Dermis blood vessel endothelial cell (primary cell): Measurements from ENCODE around the gene REM2. TPM values are rescaled to one million over a fixed set of nuclear protein-coding genes. Genes with fewer than 3 reads are reported as not detected.
"Not testable (repeated sequence)": the region's sequence is repeated elsewhere in the genome, so short reads cannot be mapped to it uniquely, and the experiment has no call there.

Source experiments
- DNase-seq: peaks from one replicate; pipeline ENCODE4 v3.0.0; 2010
- total RNA-seq: library from RNA; depleted of rRNA; stranded (reverse); fragments of >200 nt; gene quantifications from 2 replicates; pipeline ENCODE4 v1.2.3, GENCODE V29; 2014

REM2 gene
- total RNA-seq, 1 donor from 2014 or later: not detected

DNA sequence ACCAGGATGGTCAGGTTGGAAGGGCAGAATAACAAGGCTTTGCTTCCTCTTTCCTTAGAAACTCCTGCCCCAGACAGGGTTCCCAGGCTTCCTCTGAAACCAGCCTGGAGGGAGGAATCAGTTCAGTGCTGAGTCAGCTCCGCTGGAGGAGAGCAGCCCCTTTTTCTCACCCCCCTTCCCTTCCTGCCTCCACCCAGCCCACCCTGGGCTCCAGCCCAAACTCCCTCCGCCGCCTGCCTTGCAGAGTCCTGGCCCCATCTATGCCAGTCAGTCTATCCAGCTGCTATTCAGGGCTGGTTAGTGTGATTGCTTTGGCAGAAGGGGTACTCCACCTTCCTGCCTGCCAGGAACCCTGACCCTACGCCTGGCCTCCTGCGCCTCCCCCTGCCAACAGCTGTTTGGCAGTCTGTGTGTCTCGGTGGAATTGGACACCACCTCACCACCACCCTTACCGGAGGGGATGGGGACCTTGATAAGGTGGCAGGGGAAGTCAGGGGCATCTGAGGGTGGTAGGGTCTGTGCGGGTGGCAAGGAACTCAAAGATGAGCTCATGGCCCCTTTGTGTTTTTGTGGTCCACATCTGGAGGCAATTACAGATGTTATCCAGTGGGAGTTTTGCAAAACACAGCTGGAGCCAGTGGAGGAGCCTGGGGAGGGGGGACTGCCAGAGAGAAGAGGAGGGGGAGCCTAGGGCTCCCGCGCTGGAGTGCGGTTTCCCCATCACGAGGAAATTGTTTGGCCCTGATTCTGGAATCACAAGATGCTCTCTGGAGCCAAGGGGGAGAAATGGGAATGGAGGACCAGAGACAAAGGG, 34.5 kb upstream of the REM2 start:
- peak; percentile 78 for DNase-seq

- DNase-seq: no peak
Measured at GRCh38 chr14:22849212-22849819, 33.7 kb upstream of the REM2 start.

DNA sequence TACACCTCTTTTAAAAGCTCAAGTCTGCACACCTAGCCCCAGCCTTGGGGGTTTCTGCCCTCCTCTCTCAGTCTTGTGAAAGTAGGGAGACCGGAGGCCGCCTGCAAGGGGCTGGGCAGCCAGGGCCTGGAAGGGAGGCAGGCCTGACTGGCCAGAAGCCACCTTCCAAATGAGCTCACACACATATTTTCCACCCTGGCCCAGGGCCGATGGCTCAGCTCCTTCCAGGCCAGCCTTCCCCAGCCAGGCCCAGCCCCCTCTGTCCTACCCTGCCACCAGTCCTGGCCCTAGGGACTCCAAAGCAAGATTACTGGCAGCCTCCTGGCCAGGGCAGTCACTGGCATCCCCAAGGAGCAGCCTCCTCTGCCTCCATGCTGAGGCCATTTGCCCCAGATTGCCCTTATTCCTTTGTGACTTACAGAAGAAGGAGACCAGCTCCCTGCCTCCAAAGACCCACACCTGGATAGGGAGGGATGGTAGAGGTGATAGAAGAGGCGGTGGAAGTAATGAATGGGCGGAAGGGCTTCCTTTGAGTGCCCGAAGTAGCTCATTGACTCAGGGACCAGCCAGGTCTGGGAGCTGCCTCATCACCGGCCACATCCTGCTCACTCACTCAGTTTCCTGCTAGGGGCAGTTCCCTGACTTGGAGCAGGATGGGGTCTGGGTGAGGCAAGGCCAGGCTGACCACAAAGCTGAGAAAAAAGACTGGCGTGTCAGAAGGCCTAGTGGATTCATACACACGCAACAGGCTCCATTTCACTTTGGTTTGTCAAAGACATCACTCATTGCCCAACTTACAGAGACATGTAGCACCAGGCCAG, 31.9 kb upstream of the REM2 start:
- peak; percentile 95 for DNase-seq

GRCh38 chr14:22852178-22852577, 30.8 kb upstream of the REM2 start:
- not testable (repeated sequence) for DNase-seq

DNA sequence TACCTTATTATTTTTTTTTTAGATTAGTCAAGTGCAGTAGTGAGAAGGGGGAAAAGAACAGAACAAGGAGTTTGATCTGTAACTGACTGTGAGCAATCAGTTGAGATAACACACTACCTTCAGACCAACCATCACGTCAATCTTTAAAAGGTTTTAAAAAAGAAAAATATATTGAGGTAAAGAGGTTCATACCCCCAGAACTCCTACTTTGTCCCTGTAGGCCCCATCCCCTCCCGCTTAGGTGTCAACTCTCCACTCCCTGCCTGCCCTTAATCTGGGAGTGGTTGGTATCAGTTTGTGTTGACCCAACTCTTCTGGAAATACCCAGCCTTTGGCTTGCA, 30.5 kb upstream of the REM2 start:
- DNase-seq: no peak

DNA sequence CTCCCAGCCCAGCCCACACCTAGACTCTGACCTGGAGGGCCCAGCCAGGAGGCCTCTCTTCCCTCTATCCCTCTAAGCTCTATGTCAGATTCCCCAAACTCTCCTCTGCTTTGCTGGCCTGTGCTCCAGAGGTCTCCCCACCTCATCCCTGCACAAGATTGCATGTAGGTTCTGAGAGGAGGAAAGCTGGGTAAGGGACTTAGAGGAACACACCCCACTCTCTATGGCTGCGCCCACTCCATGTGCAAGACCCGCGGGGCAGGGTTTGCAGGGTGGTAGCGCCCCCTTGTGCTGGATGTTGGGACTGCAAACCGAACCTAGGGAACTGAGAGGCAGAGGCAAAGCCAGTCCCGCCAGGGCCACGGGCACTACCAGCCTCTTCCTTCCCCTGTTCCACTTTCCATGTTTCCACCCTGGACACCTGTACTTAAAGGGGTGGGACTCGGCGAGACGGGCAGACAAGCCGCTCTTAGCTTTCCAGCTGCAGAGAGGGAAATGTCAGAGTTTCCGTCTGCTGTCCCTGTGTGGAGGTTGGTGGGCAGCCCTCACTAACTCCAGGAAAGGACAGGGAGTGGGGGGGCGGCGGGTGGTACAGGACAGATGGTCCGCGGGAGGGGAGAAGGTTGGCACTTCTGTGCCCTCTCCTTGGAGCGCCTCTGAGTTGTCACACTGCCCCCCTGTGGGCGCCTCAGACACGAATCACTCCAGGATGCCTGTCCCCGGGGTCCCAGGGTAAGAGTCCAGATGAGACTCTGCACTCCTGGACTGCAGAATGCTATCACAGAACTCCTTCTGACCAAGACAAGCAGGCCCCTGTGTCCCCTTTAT, 29.9 kb upstream of the REM2 start:
- DNase-seq: peak; percentile 92

DNA sequence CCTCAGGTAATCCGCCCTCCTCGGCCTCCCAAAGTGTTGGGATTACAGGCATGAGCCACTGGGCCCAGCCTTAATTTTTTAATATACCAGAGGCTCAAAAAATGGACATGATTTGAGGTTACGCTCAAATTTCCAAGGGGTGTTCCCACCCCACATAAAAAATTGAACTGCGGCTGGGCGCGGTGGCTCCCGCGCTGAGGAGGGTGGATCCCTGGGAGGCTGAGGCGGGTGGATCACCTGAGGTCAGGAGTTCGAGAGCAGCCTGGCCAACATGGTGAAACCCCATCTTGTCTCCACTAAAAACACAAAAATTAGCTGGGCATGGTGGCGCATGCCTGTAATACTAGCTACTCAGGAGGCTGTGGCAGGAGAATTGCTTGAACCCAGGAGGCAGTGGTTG, 28.7 kb upstream of the REM2 start:
- not testable (repeated sequence) for DNase-seq

- DNase-seq: no peak
Measured at GRCh38 chr14:22854963-22855724, 27.9 kb upstream of the REM2 start.

GRCh38 chr14:22856428-22856827, 26.6 kb upstream of the REM2 start:
- DNase-seq: no peak

DNA sequence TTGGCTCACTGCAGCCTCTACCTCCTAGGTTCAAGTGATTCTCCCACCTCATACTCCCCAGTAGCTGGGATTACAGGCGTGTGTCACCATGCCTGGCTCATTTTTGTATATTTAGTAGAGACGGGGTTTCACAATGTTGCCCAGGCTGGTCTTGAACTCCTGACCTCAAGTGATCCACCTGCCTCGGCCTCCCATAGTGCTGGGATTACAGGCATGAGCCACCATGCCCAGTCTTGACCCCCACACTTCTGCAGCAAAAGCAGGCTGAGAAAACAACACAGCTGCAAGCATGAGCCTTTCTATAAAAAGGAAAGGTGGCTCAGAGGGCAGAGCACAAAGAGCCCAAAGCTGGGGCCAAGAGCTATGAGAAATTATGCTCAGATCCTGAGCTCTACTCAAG, 22.6 kb upstream of the REM2 start:
- not testable (repeated sequence) for DNase-seq

- no peak for DNase-seq
Measured at GRCh38 chr14:22861651-22862050, 21.4 kb upstream of the REM2 start.

DNA sequence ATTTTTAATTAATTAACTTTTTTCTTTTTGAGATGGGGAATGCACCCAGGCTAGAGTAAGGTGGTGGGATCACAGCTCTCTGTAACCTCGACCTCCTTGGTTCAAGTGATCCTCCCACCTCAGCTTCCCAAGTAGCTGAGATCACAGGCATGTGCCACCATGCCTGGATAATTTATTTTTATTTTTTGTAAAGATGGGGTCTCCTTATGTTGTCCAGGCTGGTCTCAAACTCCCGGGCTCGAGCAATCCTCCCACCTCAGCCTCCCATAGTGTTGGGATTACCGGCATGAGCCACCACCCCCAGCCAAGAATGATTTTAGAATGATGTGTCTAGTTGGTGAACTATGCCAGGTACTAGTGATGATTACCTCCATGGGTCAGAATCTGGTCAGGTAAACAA, 18.0 kb upstream of the REM2 start:
- no peak for DNase-seq

DNA sequence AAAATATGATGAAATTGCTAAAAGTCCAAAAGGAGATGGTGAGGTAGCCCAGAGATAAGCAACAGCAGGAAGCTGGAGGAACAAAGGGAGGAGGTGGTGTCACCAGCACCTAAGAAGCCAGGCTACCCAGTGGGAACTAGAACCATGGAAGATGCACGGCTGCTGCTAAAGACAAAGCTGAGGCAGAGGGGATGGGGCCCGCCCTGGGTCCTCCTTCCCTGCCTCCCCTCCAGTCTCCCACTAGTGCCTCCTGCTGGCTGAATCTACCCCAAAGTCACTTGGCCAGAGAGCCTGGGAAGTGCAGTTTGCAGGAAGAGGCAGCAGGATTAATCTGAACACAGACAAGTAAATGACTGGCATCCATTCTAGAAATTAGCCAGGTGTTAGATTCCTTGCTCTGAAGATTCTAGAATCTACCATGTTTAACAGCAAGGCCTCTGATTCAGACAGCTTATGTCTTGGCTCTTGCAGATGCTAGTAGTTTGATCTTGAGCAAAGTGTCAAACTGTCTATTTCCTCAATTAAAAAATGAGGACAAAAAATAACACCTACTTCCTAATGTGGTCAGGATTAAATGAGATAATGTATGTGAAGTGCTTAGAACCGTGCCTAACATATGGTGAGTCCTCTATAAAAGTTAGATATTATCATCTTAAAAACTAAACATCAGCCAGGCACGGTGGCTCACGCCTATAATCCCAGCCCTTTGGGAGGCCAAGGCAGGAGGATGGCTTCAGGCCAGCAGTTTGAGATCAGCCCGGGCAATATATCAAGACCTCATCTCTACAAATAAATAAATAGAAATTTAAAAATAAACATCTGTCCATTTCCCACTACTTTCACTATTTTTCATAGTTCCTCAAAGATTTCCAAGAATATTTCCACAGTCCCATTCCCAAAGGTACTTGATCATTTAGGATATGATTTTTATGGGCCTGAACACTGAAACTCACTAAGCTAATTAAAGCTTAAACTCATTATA, 17.3 kb upstream of the REM2 start:
- DNase-seq: no peak

DNA sequence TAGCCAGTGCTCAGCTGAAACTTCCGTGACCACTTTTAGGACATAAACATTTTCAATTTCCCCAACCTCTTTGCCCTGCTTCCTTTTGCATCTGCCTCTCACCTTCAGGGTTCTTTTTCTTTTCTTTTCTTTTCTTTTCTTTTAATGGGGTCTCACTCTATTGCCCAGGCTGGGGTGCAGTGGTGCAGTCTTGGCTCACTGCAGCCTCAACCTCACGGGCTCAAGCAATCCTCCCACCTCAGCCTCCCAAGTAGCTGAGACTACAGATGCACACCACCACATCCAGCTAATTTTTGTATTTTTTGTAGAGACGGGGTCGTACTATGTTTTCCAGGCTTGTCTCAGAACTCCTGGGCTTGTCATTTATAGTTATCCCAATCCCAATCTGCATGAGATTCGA, 16.1 kb upstream of the REM2 start:
- DNase-seq: no peak

GRCh38 chr14:22870811-22871223, 12.2 kb upstream of the REM2 start:
- no peak for DNase-seq

DNA sequence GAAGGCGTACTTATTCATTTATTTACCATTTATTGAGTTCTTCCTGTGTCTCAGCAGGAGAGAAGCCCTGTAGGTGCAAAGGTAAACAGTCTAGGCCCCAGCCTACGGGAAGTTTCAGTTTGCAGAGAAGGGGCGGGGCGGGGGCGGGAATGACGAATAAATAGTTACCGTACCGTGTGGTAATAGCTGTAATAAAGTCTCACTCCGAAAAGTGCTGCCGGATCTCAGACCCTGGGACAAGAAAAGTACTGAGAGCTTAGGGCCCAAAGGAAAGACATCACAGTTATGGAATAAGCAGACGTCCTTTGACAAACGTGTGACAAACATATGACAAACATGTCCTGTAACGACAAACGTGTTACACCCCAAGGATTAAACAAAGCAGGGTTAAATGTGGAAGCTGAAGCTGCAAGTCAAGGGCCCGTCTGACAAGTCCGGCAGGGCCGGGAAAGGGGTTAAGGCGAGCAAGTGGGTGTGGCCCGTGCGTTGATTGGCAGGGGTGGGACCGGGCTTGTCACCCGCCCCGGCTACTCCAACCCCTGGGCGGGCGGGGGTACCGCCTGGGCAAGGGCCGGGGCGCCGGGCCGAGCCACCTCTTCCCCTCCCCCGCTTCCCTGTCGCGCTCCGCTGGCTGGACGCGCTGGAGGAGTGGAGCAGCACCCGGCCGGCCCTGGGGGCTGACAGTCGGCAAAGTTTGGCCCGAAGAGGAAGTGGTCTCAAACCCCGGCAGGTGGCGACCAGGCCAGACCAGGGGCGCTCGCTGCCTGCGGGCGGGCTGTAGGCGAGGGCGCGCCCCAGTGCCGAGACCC, 11.6 kb upstream of the REM2 start, which contains the start of gene LRP10:
Gene LRP10, plus strand, starts transcription at position 517 of the 809 bp plus-strand sequence. CDS start 564 bp downstream, outside the sequence.
- DNase-seq: peak; percentile 91

GRCh38 chr14:22872033-22872832, 10.8 kb upstream of the REM2 start:
- DNase-seq: peak; percentile 88

DNA sequence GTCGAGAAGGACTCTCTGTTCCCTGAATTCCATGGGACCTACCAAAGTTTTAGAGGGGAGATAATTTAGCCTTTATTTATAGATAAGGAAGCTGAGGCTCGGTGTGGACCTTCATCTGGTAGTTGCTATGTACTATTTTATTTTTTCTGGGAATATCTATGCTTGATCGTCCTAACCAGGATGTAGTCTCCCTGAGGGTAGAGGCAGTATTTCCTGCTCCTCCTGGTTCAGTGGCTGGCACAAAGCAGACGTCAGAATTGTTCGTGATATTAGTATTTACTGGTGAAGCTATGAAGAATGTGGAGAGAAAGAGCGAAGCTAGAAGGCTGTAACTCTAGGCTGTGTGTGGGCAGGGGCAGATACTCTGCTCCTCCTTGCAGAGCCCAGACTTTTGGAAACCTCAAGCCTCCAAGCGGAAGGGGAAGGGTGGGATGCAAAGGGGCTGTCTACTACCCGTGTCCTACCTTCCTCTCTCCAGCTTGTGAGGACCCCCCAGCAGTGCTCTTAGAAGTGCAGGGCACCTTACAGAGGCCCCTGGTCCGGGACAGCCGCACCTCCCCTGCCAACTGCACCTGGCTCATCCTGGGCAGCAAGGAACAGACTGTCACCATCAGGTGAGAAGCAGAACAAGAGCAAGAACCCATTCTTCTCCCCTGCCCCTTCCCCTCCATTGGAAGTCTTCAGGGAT, 10.0 kb upstream of the REM2 start:
- no peak for DNase-seq
